Testis (tissue), 2 donors: Measurements from ENCODE around the gene ASB8.

Source experiments
- CTCF ChIP-seq, 3 experiments: fragments of 450-650 bp in 2 of 3; fragments of 200-600 bp in 1 of 3; sonication (generic) in 1 of 3; IDR thresholded peaks; one replicate each; pipeline ENCODE4 v1.5.1; 2016 to 2019; ENCODE audit warnings: antibody characterized with exemption in 3 of 3, mild to moderate bottlenecking in 2 of 3, moderate library complexity in 1 of 3
- POLR2A ChIP-seq: fragments of 450-650 bp; IDR thresholded peaks from one replicate; pipeline ENCODE4 v1.6.1; 2017; ENCODE audit warnings: antibody characterized with exemption, mild to moderate bottlenecking, moderate library complexity

- no peak for TF ChIP-seq CTCF (IDR thresholded peaks at IDR 0.05)
- no peak for TF ChIP-seq POLR2A
Measured at GRCh38 chr12:48128800-48129199, 28.5 kb downstream of the ASB8 start.
